Testis (tissue), 5 donors: ENCODE measurements around the gene C5orf58. TPM values are rescaled to one million over a fixed set of nuclear protein-coding genes. Genes with fewer than 3 reads are reported as not detected.

Source experiments
- DNase-seq: peaks from one replicate; pipeline ENCODE4 v3.0.0-alpha.2; 2019
- H3K27ac ChIP-seq, 2 donors: fragments of 200-600 bp; sonication (generic); one replicate each; pipeline ENCODE4 v1.5.1; 2019
- H3K27me3 ChIP-seq: fragments of 200-600 bp; sonication (generic); one replicate; pipeline ENCODE4 v1.5.1; 2019
- H3K36me3 ChIP-seq: fragments of 200-600 bp; sonication (generic); one replicate; pipeline ENCODE4 v1.5.1; 2017; ENCODE audit warnings: low read depth; ENCODE audit errors: missing control alignments
- H3K4me1 ChIP-seq: fragments of 200-600 bp; sonication (generic); one replicate; pipeline ENCODE4 v1.5.1; 2019
- H3K4me3 ChIP-seq, 2 donors: fragments of 200-600 bp; sonication (generic); one replicate each; pipeline ENCODE4 v1.5.1; 2017 to 2019
- H3K9me3 ChIP-seq: fragments of 200-600 bp; sonication (generic); one replicate; pipeline ENCODE4 v1.5.1; 2017
- CTCF ChIP-seq, 3 experiments: fragments of 450-650 bp in 2 of 3; fragments of 200-600 bp in 1 of 3; sonication (generic) in 1 of 3; IDR thresholded peaks; one replicate each; pipeline ENCODE4 v1.5.1; 2016 to 2019; ENCODE audit warnings: antibody characterized with exemption in 3 of 3, mild to moderate bottlenecking in 2 of 3, moderate library complexity in 1 of 3
- POLR2A ChIP-seq: fragments of 450-650 bp; IDR thresholded peaks from one replicate; pipeline ENCODE4 v1.6.1; 2017; ENCODE audit warnings: antibody characterized with exemption, mild to moderate bottlenecking, moderate library complexity
- WGBS, 2 donors: methylation state at CpG; one replicate each; pipeline ENCODE4 v1.1.5; 2018; 5-methylcytosine and 5-hydroxymethylcytosine counted together
- intact Hi-C: fragments of 100-400 bp; cut with DNase I; formaldehyde crosslinking; loops from one replicate; pipeline ENCODE4 v1.15.1; 2023; ENCODE audit warnings: low total_unique reads
- long read RNA-seq, 2 donors: transcript quantifications; one replicate each; lab custom pipeline, GENCODE V29; 2026
- polyA plus RNA-seq: library from polyadenylated mRNA; stranded (reverse); fragments of 350-450 nt; fragmentation: Illumina TruSeq; extraction: RNeasy Lipid Tissue Mini Kit (QIAGEN cat#74804); gene quantifications from one replicate; pipeline ENCODE4 v1.2.3, GENCODE V29; 2014; ENCODE audit warnings: low read depth, low replicate concordance; ENCODE audit not compliant: insufficient read depth
- total RNA-seq, 2 donors: library from RNA; depleted of rRNA; stranded (reverse); fragments of >200 nt; gene quantifications; one replicate each; pipeline ENCODE4 v1.2.3, GENCODE V29; 2016

C5orf58 gene, protein sequence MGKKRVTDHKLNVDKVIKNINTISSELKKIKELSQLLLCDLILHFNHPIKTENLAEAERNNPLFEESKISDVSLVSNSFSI
- 10 to 100 TPM; 40.9 to 72.7 TPM for total RNA-seq
- polyA plus RNA-seq, result 266 TPM
- long read RNA-seq, donor 1, partial matches to known transcripts, result 0 of 4 reads
- long read RNA-seq, donor 1, other reads (novel, unspliced or antisense), result 0 of 4 reads
- long read RNA-seq, donor 2, partial matches to known transcripts, result 0 of 3 reads
- long read RNA-seq, donor 2, other reads (novel, unspliced or antisense), result 0 of 3 reads

GRCh38 chr5:170232786-170233185 is at the start of gene C5orf58:
Gene C5orf58, plus strand, starts transcription at chr5:170232985. Its CDS starts 1,992 bp downstream, at chr5:170234977.
- Histone ChIP-seq H3K27me3 (no peaks in the 10 kb centered on the region), H3K9me3 (no peaks in the 10 kb centered on the region), H3K36me3 (no peaks in the 10 kb centered on the region), H3K4me1 (peaks cover 6% of the 10 kb centered on the region), H3K27ac (peak within 1 kb of the TSS; percentile 40 to 68), H3K4me3 (peak within 1 kb of the TSS; percentile 51 to 58)
- TF ChIP-seq CTCF (IDR thresholded peaks at IDR 0.05) (no peak), POLR2A (no peak)
- intact Hi-C loops, result no loop called here
- WGBS, 2 donors, result 70 to 90% methylated on average over 4 to 27 of the region's 27 CpGs
- peak; percentile 73 for DNase-seq

DNA sequence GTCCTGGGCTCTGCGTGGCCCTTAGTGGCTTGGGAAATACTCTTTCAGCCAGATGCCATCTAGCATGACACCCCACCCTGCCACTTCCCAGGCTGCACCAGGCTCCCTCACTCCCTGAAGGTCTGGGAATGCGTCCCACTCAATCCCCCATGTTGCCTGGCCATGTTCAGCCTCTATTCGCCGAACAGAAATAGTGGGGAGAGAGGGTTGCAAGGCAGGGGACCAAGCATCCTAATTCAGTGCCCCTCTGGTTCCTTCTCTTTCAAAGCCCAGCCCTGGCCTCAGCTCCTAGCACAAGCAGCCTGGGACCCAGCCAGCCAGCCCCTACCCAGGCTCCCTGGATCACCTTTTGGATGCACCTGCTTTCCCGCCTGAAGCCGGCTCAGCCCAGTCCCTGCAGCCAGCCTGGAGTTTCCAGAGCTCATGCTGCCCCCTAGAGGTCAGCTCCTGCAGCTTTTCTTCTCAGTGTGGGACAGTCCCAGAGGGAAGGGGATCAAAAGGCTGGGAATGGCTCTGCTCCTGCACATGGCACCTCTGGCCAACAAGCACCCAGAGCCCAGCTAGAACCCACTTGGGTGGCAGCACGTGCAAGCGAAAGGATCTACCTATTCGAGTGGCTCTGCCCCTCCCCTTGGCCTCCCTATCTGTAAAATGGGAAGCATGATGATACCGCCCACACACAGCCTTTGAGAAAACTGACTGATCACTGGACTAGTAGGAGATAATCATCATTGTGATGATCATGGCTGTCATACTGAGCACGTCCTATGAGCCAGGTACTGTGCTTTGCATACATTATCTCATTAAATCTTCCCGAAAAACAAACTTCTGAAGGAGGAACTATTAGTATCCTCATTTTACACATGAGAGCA is 48.7 kb upstream of the C5orf58 start:
- no peaks in the 10 kb centered on the region for H3K27me3 ChIP-seq
- peak; percentile 81 for DNase-seq
- WGBS, 2 donors, result 61 to 67% methylated on average over 11 to 12 of the region's 12 CpGs

GRCh38 chr5:170184737-170185136 is 48.0 kb upstream of the C5orf58 start:
- WGBS, 2 donors, result 85 to 88% methylated on average over 4 of the region's 4 CpGs
- DNase-seq, result no peak
- no peaks in the 10 kb centered on the region for H3K27me3 ChIP-seq
- TF ChIP-seq CTCF (IDR thresholded peaks at IDR 0.05), result no peak
- TF ChIP-seq POLR2A, result no peak
- intact Hi-C loops, result no loop called here
- no peak overlapping the region for H3K27ac ChIP-seq
- H3K4me3 ChIP-seq, result no peak overlapping the region
- no peaks in the 10 kb centered on the region for H3K4me1 ChIP-seq
- no peaks in the 10 kb centered on the region for H3K9me3 ChIP-seq
- H3K36me3 ChIP-seq, result no peaks in the 10 kb centered on the region

More for the DNA sequence above, 48.7 kb upstream of the C5orf58 start:
- TF ChIP-seq POLR2A, result no peak
- TF ChIP-seq CTCF (IDR thresholded peaks at IDR 0.05), result peak; percentile 34 to 63 (median 61)
- no peaks in the 10 kb centered on the region for H3K4me1 ChIP-seq
- intact Hi-C loops, result no loop called here
- H3K9me3 ChIP-seq, result no peaks in the 10 kb centered on the region
- H3K36me3 ChIP-seq, result no peaks in the 10 kb centered on the region
- H3K27ac ChIP-seq, result no peak overlapping the region
- H3K4me3 ChIP-seq, result no peak overlapping the region

- Histone ChIP-seq H3K9me3 (no peaks in the 10 kb centered on the region), H3K36me3 (no peaks in the 10 kb centered on the region), H3K4me1 (no peaks in the 10 kb centered on the region), H3K4me3 (no peak overlapping the region), H3K27me3 (no peaks in the 10 kb centered on the region), H3K27ac (no peak overlapping the region)
- intact Hi-C loops, result no loop called here
- 54 to 65% methylated on average over 3 of the region's 3 CpGs for WGBS, 2 donors
- no peak for DNase-seq
- TF ChIP-seq POLR2A (no peak), CTCF (IDR thresholded peaks at IDR 0.05) (no peak)
Observed at GRCh38 chr5:170186156-170186555, 46.6 kb upstream of the C5orf58 start.
